Measurements from ENCODE around the gene CTU2. TPM values are rescaled to one million over a fixed set of nuclear protein-coding genes. Genes with fewer than 3 reads are reported as not detected.

CTU2 gene
- polyA plus RNA-seq, 1 donor from 2014 or later = 26.3 TPM

DNA sequence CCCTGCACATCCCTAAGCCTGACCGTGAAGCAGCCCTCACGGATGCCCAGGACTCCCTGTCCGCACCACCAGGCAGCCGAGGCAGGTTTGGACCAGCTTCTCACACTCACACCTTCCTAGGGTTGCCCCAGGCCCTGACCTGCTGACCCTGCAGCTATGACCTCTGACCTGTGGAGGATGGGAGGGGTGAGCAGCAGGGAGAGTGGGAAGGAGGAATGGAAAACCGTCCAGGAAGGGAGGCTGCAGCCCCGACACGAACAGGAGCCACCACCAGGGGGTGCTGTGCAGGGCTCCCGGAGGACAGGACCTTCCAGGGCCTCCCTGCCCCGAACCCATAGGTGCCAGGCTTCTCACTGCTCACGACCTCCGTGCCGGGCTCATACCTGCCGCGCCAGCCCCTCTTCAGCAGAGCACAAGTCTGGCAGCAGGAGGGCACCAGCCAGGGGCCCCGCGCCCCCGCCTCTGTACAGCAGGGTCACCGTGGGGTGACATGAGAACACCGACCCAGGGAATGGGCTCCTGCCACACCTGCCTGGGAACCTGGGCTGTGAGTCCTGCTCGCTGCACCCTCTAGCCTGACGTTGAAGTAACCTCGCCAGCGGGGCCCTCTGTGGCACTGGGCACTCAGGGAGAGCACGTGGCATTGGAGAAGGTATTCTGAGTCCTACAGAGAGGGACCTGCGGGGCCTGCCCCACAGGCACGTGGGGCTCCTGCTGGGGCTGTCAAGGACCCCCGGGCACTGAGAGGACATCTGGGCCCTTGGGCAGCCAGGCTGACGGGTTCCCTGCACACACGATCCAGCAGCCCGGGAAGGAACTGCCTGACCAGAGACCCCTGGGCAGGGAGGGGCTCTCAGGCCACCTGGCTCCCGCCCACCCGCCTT, 37.6 kb downstream of the CTU2 start:
- Histone ChIP-seq H3K4me2 (ENCODE audit: low read length) (no peak overlapping the region), H4K20me1 (ENCODE audit: insufficient read depth) (no peaks in the 10 kb centered on the region)

DNA sequence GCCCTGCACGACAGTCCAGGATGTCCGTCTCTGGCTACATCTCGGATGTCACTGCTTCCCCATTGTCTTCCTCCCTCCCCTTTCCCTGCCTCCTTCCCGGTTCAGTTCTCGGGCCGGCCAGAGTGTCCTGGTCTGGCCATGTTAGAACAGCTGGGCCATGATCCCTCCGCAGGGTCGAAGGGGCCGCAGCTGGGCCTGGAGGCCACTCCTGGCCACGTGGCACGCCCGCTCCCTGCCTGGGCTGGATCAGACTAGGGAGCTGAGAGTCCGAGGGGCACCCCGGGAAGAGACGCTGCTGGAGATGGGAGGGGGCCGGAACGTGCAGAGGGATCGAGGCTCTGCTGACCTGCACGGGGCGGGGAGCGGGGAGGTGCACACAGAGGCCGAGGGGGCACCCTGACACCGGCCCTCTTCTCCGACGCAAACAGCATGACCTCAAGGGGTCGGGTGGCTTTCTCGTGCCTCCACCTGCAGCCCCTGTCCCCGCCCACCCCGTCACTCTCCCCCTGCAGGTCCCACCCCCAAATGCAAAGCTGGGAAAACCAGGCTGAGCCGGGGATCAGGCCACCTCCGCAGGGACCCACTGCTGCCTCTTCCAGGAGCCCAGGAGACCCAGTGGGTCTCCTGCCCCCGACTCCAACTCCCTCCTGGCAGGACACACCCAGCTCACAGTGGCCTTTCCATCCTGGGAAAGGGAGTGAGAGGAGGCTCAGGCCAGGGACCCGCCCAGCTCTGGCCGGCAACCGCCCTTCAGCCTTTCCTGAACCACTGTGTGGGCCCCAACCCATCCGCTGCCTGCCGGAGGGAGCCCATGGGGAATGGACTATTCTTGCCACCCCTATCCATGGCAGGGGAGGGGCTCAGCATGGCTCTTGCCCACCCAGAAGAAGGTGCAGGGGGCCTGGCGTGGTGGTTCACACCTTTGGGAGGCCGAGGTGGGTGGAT, 38.5 kb downstream of the CTU2 start:
- no peaks in the 10 kb centered on the region for H3F3A ChIP-seq (ENCODE audit: insufficient read depth, low read length, poor library complexity, severe bottlenecking)
- H2AFZ ChIP-seq (ENCODE audit: low read depth, low read length) = no peak overlapping the region
- TF ChIP-seq CTCF (IDR thresholded peaks at IDR 0.05; ENCODE audit: poor library complexity, severe bottlenecking) (no peak), SMC3 (conservative IDR thresholded peaks at IDR 0.05; ENCODE audit: poor library complexity) (no peak)
- H4K20me1 ChIP-seq (ENCODE audit: insufficient read depth) = no peaks in the 10 kb centered on the region
- H3K9me2 ChIP-seq (ENCODE audit: insufficient read depth, low read length) = no peaks in the 10 kb centered on the region
- H3K9me3 ChIP-seq (ENCODE audit: low read length) = no peaks in the 10 kb centered on the region
- no peaks in the 10 kb centered on the region for H3K79me2 ChIP-seq (replicated peaks; ENCODE audit: insufficient read depth, low read length)
- no peak overlapping the region for H3K9ac ChIP-seq (ENCODE audit: low read length)
- H3K4me2 ChIP-seq (ENCODE audit: low read length) = no peak overlapping the region
- no peak overlapping the region for H3K4me3 ChIP-seq (ENCODE audit: low read length)
- H3K27ac ChIP-seq (ENCODE audit: low read length) = no peak overlapping the region
- no peaks in the 10 kb centered on the region for H3K36me3 ChIP-seq (ENCODE audit: insufficient read depth, low read length)
- H3K27me3 ChIP-seq (ENCODE audit: insufficient read depth, low read depth, low read length) = no peaks in the 10 kb centered on the region

More for the DNA sequence above, 37.6 kb downstream of the CTU2 start:
- H3K9me2 ChIP-seq (ENCODE audit: insufficient read depth, low read length) = no peaks in the 10 kb centered on the region
- H3K4me3 ChIP-seq (ENCODE audit: low read length) = no peak overlapping the region
- no peaks in the 10 kb centered on the region for H3K27me3 ChIP-seq (ENCODE audit: insufficient read depth, low read depth, low read length)
- no peaks in the 10 kb centered on the region for H3F3A ChIP-seq (ENCODE audit: insufficient read depth, low read length, poor library complexity, severe bottlenecking)
- no peak overlapping the region for H2AFZ ChIP-seq (ENCODE audit: low read depth, low read length)
- no peaks in the 10 kb centered on the region for H3K79me2 ChIP-seq (replicated peaks; ENCODE audit: insufficient read depth, low read length)
- no peaks in the 10 kb centered on the region for H3K36me3 ChIP-seq (ENCODE audit: insufficient read depth, low read length)
- no peak overlapping the region for H3K9ac ChIP-seq (ENCODE audit: low read length)
- TF ChIP-seq SMC3 (conservative IDR thresholded peaks at IDR 0.05; ENCODE audit: poor library complexity) (peak; percentile 62), MXI1 (conservative IDR thresholded peaks at IDR 0.05; ENCODE audit: poor library complexity, severe bottlenecking) (no peak), CTCF (IDR thresholded peaks at IDR 0.05; ENCODE audit: poor library complexity, severe bottlenecking) (peak; percentile 61), POLR2AphosphoS5 (IDR thresholded peaks at IDR 0.05) (no peak), RAD21 (conservative IDR thresholded peaks at IDR 0.05) (peak; percentile 30)
- H3K9me3 ChIP-seq (ENCODE audit: low read length) = no peaks in the 10 kb centered on the region
- no peak overlapping the region for H3K27ac ChIP-seq (ENCODE audit: low read length)

- Histone ChIP-seq H3F3A (ENCODE audit: insufficient read depth, low read length, poor library complexity, severe bottlenecking) (no peaks in the 10 kb centered on the region), H4K20me1 (ENCODE audit: insufficient read depth) (no peaks in the 10 kb centered on the region), H3K36me3 (ENCODE audit: insufficient read depth, low read length) (no peaks in the 10 kb centered on the region), H3K9me3 (ENCODE audit: low read length) (no peaks in the 10 kb centered on the region), H3K27me3 (ENCODE audit: insufficient read depth, low read depth, low read length) (no peaks in the 10 kb centered on the region), H3K27ac (ENCODE audit: low read length) (no peak overlapping the region), H3K9me2 (ENCODE audit: insufficient read depth, low read length) (no peaks in the 10 kb centered on the region), H3K4me3 (ENCODE audit: low read length) (no peak overlapping the region), H3K79me2 (replicated peaks; ENCODE audit: insufficient read depth, low read length) (no peaks in the 10 kb centered on the region), H3K4me2 (ENCODE audit: low read length) (no peak overlapping the region), H2AFZ (ENCODE audit: low read depth, low read length) (no peak overlapping the region), H3K9ac (ENCODE audit: low read length) (no peak overlapping the region)
- TF ChIP-seq TAF1 (IDR thresholded peaks at IDR 0.05; ENCODE audit: low read depth) = no peak
Observed at GRCh38 chr16:88746506-88746905, 40.2 kb downstream of the CTU2 start.

Measured in neural cell (in vitro differentiated cells).